ENCODE results near the gene IFNG. TPM values are rescaled to one million over a fixed set of nuclear protein-coding genes. Genes with fewer than 3 reads are reported as not detected.
"Not testable (repeated sequence)": the region's sequence is repeated elsewhere in the genome, so short reads cannot be mapped to it uniquely, and the experiment has no call there.

The IFNG gene
- total RNA-seq, 1 donor = not detected

- no peak for TF ChIP-seq CTCF (IDR thresholded peaks at IDR 0.05; ENCODE audit: insufficient read depth, low read depth, low read length)
- no peak overlapping the region for H3K4me3 ChIP-seq (ENCODE audit: low read depth, low read length)
Measured at GRCh38 chr12:68178184-68178583, 18.6 kb upstream of the IFNG start.

GRCh38 chr12:68177562-68177961 lies 18.0 kb upstream of the IFNG start:
- TF ChIP-seq CTCF (IDR thresholded peaks at IDR 0.05; ENCODE audit: insufficient read depth, low read depth, low read length) = no peak
- no peak overlapping the region for H3K4me3 ChIP-seq (ENCODE audit: low read depth, low read length)
- no peak for DNase-seq (ENCODE audit: low read depth)

More at GRCh38 chr12:68178184-68178583, 18.6 kb upstream of the IFNG start:
- no peak for DNase-seq (ENCODE audit: low read depth)

GRCh38 chr12:68176257-68176656 lies 16.7 kb upstream of the IFNG start:
- no peak for TF ChIP-seq CTCF (IDR thresholded peaks at IDR 0.05; ENCODE audit: insufficient read depth, low read depth, low read length)
- DNase-seq (ENCODE audit: low read depth) = no peak
- H3K4me3 ChIP-seq (ENCODE audit: low read depth, low read length) = no peak overlapping the region

GRCh38 chr12:68175557-68176061 lies 16.1 kb upstream of the IFNG start:
- DNase-seq (ENCODE audit: low read depth) = no peak
- no peak for TF ChIP-seq CTCF (IDR thresholded peaks at IDR 0.05; ENCODE audit: insufficient read depth, low read depth, low read length)
- no peak overlapping the region for H3K4me3 ChIP-seq (ENCODE audit: low read depth, low read length)

- not testable (repeated sequence) for DNase-seq (ENCODE audit: low read depth); H3K4me3 ChIP-seq (ENCODE audit: low read depth, low read length)
Measured at GRCh38 chr12:68174761-68175160, 15.2 kb upstream of the IFNG start.

GRCh38 chr12:68173792-68174191 lies 14.3 kb upstream of the IFNG start:
- DNase-seq (ENCODE audit: low read depth) = no peak

GRCh38 chr12:68170726-68171125 lies 11.2 kb upstream of the IFNG start:
- no peak for TF ChIP-seq CTCF (IDR thresholded peaks at IDR 0.05; ENCODE audit: insufficient read depth, low read depth, low read length)

More at GRCh38 chr12:68173792-68174191, 14.3 kb upstream of the IFNG start:
- TF ChIP-seq CTCF (IDR thresholded peaks at IDR 0.05; ENCODE audit: insufficient read depth, low read depth, low read length) = no peak
- H3K4me3 ChIP-seq (ENCODE audit: low read depth, low read length) = no peak overlapping the region

More at GRCh38 chr12:68170726-68171125, 11.2 kb upstream of the IFNG start:
- H3K4me3 ChIP-seq (ENCODE audit: low read depth, low read length) = no peak overlapping the region
- no peak for DNase-seq (ENCODE audit: low read depth)
